GM21447 (cell line): ENCODE measurements around the gene ADNP2.
A peak's percentile ranks its signal among the peaks of the same experiment; 100 is the strongest.

Experiments
- ATAC-seq: cut with Tn5 transposase; IDR thresholded peaks from one replicate; pipeline ENCODE4 v1.9.1; 2021; ENCODE audit not compliant: unreplicated experiment

ADNP2 gene

DNA sequence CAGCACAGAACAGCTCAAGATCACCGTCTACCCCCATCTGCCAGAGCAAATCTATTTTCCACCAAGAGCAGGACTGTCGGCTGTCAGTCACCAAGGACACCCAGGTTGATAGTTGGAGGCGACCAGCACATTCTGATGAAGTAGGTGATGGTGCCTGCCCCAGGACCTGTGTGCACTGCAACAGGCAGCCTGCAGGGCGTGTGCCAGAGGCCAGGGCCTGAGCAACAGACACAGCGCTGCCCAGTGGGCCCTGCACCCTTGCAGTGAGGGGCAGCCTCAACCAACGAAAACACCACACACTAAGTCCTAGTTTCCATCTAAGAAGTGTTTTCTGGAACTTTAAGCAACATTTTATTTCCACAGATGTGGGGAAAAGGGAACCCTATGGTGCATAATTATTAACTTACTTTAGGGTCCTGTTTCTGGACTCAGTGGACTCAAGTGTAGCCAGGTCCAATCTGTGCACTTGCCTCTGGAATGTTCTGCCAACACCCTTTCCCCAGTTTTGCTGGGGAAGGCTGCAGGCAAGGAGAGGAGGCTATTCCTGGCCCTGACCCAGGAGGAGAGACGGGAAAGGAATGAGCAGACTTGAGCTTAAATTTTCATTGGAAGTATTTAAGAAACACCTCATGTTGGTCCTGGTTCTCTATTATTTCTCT lies 61.5 kb downstream of the ADNP2 start:
- ATAC-seq: no peak

DNA sequence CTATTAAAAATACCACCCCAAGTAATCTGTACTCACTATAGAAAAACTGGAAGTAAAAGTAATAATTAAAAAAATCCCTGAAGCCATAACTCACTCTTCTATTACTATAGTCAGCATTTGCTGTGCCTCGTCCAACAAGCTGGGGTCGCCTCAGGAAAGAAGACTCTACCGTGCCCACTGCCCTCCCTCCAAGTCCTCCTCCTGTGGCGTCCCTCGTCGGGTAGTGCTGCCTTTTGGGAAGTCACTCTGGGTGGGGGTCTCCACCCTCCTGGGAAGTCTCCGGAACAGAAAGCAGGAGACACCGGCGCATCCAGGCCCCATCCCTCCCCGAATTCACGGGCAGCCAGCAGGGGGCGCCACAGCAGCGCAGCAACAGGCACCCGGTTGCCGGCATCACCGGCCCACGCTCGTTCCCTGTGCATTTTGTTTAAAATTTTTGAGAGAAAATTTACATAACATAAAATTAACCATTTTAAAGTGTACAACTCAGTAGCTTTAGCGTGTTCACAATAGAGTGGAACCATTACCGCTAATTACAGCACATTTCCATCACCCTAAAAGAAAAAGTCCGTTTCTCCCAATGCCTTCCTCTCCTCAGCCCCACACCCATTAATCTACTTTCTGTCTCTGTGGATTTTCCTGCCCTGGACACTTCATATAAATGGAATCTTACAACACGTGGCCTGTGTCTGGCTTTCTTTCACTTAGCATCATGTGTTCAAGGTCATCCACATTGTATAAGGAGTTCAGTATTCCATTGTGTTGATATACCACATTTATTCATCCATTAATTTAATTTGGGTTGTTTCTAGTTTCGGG lies 62.2 kb downstream of the ADNP2 start:
- ATAC-seq: no peak

GRCh38 chr18:80172056-80172455 lies 63.0 kb downstream of the ADNP2 start:
- ATAC-seq: no peak

- no peak for ATAC-seq
Observed at GRCh38 chr18:80173060-80173459, 64.0 kb downstream of the ADNP2 start.

- no peak for ATAC-seq
Observed at GRCh38 chr18:80175451-80176204, 66.6 kb downstream of the ADNP2 start.

DNA sequence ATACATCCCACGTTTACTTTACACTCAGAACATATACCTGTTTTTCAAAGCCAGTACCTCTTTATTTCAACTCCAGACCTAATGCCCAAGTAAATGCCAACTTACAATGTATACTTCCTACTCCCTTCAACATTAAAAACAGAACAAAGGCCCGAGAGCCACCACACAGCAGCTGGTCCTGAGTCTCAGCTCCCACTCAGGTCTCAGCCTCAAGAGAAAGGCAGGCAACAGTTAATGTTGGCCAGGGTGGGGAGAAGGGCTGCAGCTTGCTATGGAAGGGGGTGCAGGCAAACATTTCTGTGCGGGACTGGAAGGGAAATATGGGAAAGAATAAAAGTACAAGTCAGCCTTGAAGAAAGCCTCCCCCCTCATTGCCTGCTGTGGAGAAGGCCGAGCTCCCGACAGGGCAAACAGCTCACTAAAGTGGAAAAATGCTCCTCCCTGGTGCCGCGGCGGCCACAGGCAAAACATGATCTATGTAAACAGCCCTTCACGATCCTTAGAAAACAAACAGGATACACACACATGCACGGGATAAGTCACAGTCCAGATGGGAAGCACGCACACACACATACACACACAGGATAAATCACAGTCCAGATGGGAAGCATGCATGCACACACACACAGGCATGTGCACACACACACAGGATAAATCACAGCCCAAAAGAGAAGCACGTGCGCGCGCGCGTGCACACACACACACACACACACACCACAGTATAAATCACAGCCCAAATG lies 67.4 kb downstream of the ADNP2 start:
- ATAC-seq: no peak

DNA sequence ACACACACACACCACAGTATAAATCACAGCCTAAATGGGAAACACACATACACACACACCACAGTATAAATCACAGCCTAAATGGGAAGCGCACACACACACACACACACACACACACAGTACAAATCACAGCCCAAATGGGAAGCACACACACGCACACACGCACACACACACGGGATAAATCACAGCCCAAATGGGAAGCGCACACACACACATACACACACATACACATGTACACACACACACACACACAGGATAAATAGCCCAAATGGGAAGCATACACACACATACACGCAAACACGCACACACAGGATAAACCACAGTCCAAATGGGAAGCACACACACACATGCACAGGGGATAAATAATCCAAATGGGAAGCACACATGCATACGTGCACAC lies 68.1 kb downstream of the ADNP2 start:
- ATAC-seq: no peak

DNA sequence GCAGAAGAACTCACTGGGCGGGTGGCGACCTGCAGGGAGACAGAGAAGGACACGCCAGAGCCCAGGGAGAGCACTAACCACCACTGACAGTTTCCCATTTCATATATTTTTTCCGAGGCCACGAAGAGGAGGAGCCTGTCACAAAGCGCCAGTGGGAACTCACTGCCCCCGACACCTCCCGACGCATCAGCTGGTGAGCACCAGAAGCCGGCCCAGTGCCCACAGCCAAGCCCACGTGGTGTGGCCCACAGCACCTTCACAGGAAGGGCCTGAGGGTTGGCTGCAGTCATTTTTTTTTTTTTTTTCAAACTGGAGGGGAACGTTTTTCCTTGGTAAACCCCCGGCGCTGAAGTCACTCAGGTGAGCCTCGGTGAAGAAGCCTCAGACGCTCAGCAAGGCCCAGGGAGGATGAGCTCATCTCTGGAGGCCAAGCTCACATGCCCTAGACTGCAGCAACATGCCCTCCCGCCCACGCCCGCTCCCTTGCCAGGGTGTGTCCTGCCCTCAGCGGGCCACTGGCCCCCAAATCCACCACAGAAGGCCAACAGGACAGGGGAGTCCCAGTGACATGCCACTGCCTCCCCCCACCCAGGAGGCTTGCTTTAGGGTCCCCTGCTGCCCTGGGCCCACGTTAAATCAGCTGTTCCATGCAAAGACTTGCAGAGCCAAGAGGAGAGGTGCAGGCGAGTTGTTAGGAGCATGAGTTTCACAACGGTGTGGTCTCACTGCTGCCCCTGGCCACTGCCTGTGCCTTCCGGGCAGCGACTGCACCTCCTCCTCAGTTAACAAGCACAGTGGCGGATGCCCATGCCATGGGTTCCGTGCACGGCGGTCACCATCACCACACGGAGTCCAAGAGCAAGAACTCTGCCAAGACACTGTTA lies 70.1 kb downstream of the ADNP2 start:
- no peak for ATAC-seq

- ATAC-seq: peak; percentile 54
Observed at GRCh38 chr18:80179857-80180558, 70.9 kb downstream of the ADNP2 start.

GRCh38 chr18:80180778-80181564 lies 71.9 kb downstream of the ADNP2 start:
- ATAC-seq: no peak

GRCh38 chr18:80181642-80182461 lies 72.8 kb downstream of the ADNP2 start:
- no peak for ATAC-seq

GRCh38 chr18:80182855-80183254 lies 73.8 kb downstream of the ADNP2 start:
- no peak for ATAC-seq

GRCh38 chr18:80183273-80184050 lies 74.4 kb downstream of the ADNP2 start:
- no peak for ATAC-seq

- no peak for ATAC-seq
Observed at GRCh38 chr18:80184243-80184772, 75.2 kb downstream of the ADNP2 start.

DNA sequence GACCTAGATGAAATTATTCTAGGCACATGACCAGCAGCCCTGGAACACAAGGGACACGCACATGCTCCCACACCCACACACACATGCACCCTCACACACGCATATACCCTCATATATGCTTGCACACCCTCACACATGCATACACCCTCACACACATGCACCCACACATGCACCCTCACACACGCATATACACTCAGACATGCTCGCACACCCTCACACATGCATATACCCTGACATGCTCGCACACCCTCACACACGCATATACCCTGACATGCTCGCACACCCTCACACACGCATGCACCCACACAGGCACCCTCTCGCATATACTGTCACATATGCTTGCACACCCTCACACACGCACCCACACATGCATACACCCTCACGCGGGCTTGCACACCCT lies 76.5 kb downstream of the ADNP2 start:
- ATAC-seq: no peak

DNA sequence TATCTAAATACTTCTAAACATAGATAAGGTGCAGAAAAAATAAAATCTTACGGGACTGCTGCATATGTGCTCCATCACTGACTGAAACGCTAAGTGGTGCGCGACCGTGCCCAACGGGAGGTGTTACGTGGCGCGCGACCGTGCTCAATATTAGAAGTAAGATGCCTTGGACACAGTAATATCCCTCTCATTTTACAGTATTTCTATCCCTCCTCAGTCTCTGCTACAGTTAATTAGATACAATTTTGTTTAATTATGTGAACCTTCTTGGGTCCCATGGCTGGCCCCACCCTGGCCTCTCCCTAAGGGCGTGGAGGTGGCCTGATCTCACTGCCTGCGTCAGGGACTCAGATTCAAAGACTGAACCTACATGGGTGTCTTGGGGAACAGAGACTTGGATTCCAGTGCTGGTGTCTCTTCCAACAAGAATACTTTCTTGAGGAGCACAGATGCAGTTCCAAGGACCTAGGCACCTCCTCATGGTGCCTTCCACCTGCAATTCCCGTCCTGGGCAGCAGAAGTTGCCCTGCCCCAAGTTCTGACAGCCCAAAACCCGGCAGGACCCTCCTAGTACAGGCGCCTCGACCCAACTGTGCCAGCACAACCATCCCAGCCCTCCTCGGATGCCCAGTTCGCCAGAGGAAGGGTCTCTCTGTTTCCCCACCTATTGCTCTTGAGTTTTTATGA lies 79.0 kb downstream of the ADNP2 start:
- no peak for ATAC-seq
